HEK293 (cell line): ENCODE measurements around the gene NHSL2.

Experiments
- CTCF ChIA-PET: fragments of 350-600 bp; formaldehyde crosslinking; extraction: SDS; loops from one replicate; lab custom pipeline; 2021; ENCODE audit warnings: antibody characterized with exemption; lab: Yijun Ruan, JAX
- POLR2A ChIA-PET: fragments of 300-600 bp; formaldehyde crosslinking; extraction: SDS; loops from one replicate; lab custom pipeline; 2020; ENCODE audit warnings: antibody characterized with exemption, inconsistent platforms; lab: Yijun Ruan, JAX
- H3K27ac ChIP-seq: fragments of 200-500 bp; sonication (Bioruptor generic); 2 replicates; pipeline ENCODE4 v1.5.1; 2014; ENCODE audit warnings: low read depth, low read length, control low read depth, inconsistent platforms; ENCODE audit errors: extremely low read depth
- H3K36me3 ChIP-seq, 2 experiments: fragments of 200-500 bp in 1 of 2; sonication (Bioruptor generic) in 1 of 2; 1 replicate in 1 of 2; 2 replicates in 1 of 2; pipeline ENCODE4 v1.5.1; 2014 to 2017; ENCODE audit warnings: inconsistent platforms in 2 of 2, low read length in 2 of 2; ENCODE audit not compliant: control insufficient read depth in 2 of 2, insufficient read depth in 1 of 2
- H3K4me1 ChIP-seq: fragments of 200-500 bp; sonication (Bioruptor generic); 2 replicates; pipeline ENCODE4 v1.5.1; 2014; ENCODE audit warnings: mild to moderate bottlenecking, low read length, inconsistent platforms; ENCODE audit not compliant: control insufficient read depth, insufficient read depth
- H3K4me3 ChIP-seq: 2 replicates; pipeline ENCODE4 v1.5.1; 2011; ENCODE audit warnings: low read depth, mild to moderate bottlenecking, control low read depth, low read length, moderate library complexity
- H3K9me3 ChIP-seq: fragments of 200-500 bp; sonication (Bioruptor generic); 2 replicates; pipeline ENCODE4 v1.5.1; 2014; ENCODE audit warnings: low read depth, low read length, inconsistent platforms; ENCODE audit not compliant: control insufficient read depth, insufficient read depth
- GLI2 ChIP-seq: fragments of 450-650 bp; formaldehyde crosslinking; IDR thresholded peaks from 2 replicates; pipeline ENCODE4; 2017; ENCODE audit warnings: missing biosample characterization, missing genetic modification characterization, low read depth, borderline replicate concordance
- KLF1 ChIP-seq: fragments of 450-650 bp; formaldehyde crosslinking; IDR thresholded peaks from 2 replicates; pipeline ENCODE4 v1.5.1; 2016; ENCODE audit warnings: missing biosample characterization, missing genetic modification characterization
- KLF16 ChIP-seq: fragments of 450-650 bp; formaldehyde crosslinking; IDR thresholded peaks from 2 replicates; pipeline ENCODE4 v1.5.1; 2017; ENCODE audit warnings: missing biosample characterization, missing genetic modification characterization
- KLF8 ChIP-seq: fragments of 450-650 bp; formaldehyde crosslinking; IDR thresholded peaks from 2 replicates; pipeline ENCODE4 v1.5.1; 2016; ENCODE audit warnings: missing biosample characterization, missing genetic modification characterization
- PATZ1 ChIP-seq: fragments of 450-650 bp; formaldehyde crosslinking; IDR thresholded peaks from 2 replicates; pipeline ENCODE4 v1.5.1; 2016; ENCODE audit warnings: missing biosample characterization, missing genetic modification characterization
- TCF7L2 ChIP-seq: IDR thresholded peaks from 2 replicates; pipeline ENCODE4 v1.6.1; 2011; ENCODE audit warnings: low read depth, mild to moderate bottlenecking, inconsistent platforms, low read length, moderate library complexity, borderline replicate concordance
- ZFP69B ChIP-seq: fragments of 450-650 bp; formaldehyde crosslinking; IDR thresholded peaks from 2 replicates; pipeline ENCODE4 v1.5.1; 2016; ENCODE audit warnings: missing biosample characterization, missing genetic modification characterization
- ZIC2 ChIP-seq: fragments of 450-650 bp; formaldehyde crosslinking; IDR thresholded peaks from 2 replicates; pipeline ENCODE4 v1.5.1; 2016; ENCODE audit warnings: missing biosample characterization, missing genetic modification characterization
- ZNF10 ChIP-seq: fragments of 450-650 bp; formaldehyde crosslinking; IDR thresholded peaks from 2 replicates; pipeline ENCODE4 v1.5.1; 2017; ENCODE audit warnings: missing biosample characterization, missing genetic modification characterization
- ZNF140 ChIP-seq: fragments of 450-650 bp; formaldehyde crosslinking; IDR thresholded peaks from 2 replicates; pipeline ENCODE4 v1.5.1; 2016; ENCODE audit warnings: missing biosample characterization, missing genetic modification characterization
- ZNF16 ChIP-seq: fragments of 450-650 bp; formaldehyde crosslinking; IDR thresholded peaks from 2 replicates; pipeline ENCODE4 v1.5.1; 2016; ENCODE audit warnings: low read depth, missing biosample characterization, missing genetic modification characterization
- ZNF2 ChIP-seq: fragments of 450-650 bp; formaldehyde crosslinking; IDR thresholded peaks from 2 replicates; pipeline ENCODE4 v1.5.1; 2016; ENCODE audit warnings: missing biosample characterization, missing genetic modification characterization
- ZNF223 ChIP-seq: fragments of 450-650 bp; formaldehyde crosslinking; IDR thresholded peaks from 2 replicates; pipeline ENCODE4 v1.5.1; 2016; ENCODE audit warnings: missing biosample characterization, missing genetic modification characterization
- ZNF324 ChIP-seq: fragments of 450-650 bp; formaldehyde crosslinking; IDR thresholded peaks from 2 replicates; pipeline ENCODE4 v1.5.1; 2016; ENCODE audit warnings: missing biosample characterization, missing genetic modification characterization
- ZNF404 ChIP-seq: fragments of 450-650 bp; formaldehyde crosslinking; IDR thresholded peaks from 2 replicates; pipeline ENCODE4 v1.5.1; 2017; ENCODE audit warnings: missing biosample characterization, missing genetic modification characterization
- ZNF426 ChIP-seq: fragments of 450-650 bp; formaldehyde crosslinking; IDR thresholded peaks from 2 replicates; pipeline ENCODE4 v1.5.1; 2017; ENCODE audit warnings: missing biosample characterization, missing genetic modification characterization, mild to moderate bottlenecking, inconsistent platforms, moderate library complexity
- ZNF510 ChIP-seq: fragments of 450-650 bp; formaldehyde crosslinking; IDR thresholded peaks from 2 replicates; pipeline ENCODE4 v1.5.1; 2018; ENCODE audit warnings: mild to moderate bottlenecking, missing genetic modification characterization, missing biosample characterization; ENCODE audit not compliant: insufficient replicate concordance
- ZNF529 ChIP-seq: fragments of 450-650 bp; formaldehyde crosslinking; IDR thresholded peaks from 2 replicates; pipeline ENCODE4 v1.5.1; 2017; ENCODE audit warnings: missing genetic modification characterization, missing biosample characterization; ENCODE audit not compliant: insufficient replicate concordance
- ZNF558 ChIP-seq: fragments of 450-650 bp; formaldehyde crosslinking; IDR thresholded peaks from 2 replicates; pipeline ENCODE4 v1.5.1; 2016; ENCODE audit warnings: missing biosample characterization, missing genetic modification characterization
- ZNF580 ChIP-seq: fragments of 450-650 bp; formaldehyde crosslinking; IDR thresholded peaks from 2 replicates; pipeline ENCODE4 v1.5.1; 2016; ENCODE audit warnings: missing biosample characterization, missing genetic modification characterization
- ZNF596 ChIP-seq: fragments of 450-650 bp; IDR thresholded peaks from 2 replicates; pipeline ENCODE4 v1.5.0; 2018; ENCODE audit warnings: missing biosample characterization, mild to moderate bottlenecking, missing genetic modification characterization, moderate library complexity
- ZNF610 ChIP-seq: fragments of 450-650 bp; formaldehyde crosslinking; IDR thresholded peaks from 2 replicates; pipeline ENCODE4 v1.5.1; 2016; ENCODE audit warnings: missing biosample characterization, missing genetic modification characterization, borderline replicate concordance
- ZNF654 ChIP-seq: fragments of 450-650 bp; formaldehyde crosslinking; IDR thresholded peaks from 2 replicates; pipeline ENCODE4 v1.5.1; 2016; ENCODE audit warnings: low read depth, missing biosample characterization, missing genetic modification characterization
- ZNF747 ChIP-seq: fragments of 450-650 bp; formaldehyde crosslinking; IDR thresholded peaks from 2 replicates; pipeline ENCODE4 v1.5.1; 2016; ENCODE audit warnings: missing biosample characterization, missing genetic modification characterization
- ZSCAN16 ChIP-seq: fragments of 450-650 bp; formaldehyde crosslinking; IDR thresholded peaks from 2 replicates; pipeline ENCODE4 v1.5.1; 2016; ENCODE audit warnings: missing biosample characterization, missing genetic modification characterization

The NHSL2 gene

GRCh38 chrX:72137846-72138495 is 227.3 kb downstream of the NHSL2 start (continued):
- TF ChIP-seq ZNF426 (tag by site-specific recombination) (no peak), ZNF223 (no peak), ZNF324 (tag by site-specific recombination) (no peak), ZSCAN16 (tag by site-specific recombination) (no peak), ZNF580 (tag by site-specific recombination) (no peak), ZNF529 (tag by site-specific recombination) (no peak), ZNF16 (tag by site-specific recombination) (no peak)
- TF ChIP-seq, all 188 proteins: peak for 0

GRCh38 chrX:72139538-72139937 is 228.9 kb downstream of the NHSL2 start:
- H3K4me1 ChIP-seq, result no peaks in the 10 kb centered on the region
- H3K27ac ChIP-seq, result no peak overlapping the region
- TF ChIP-seq ZNF747 (tag by site-specific recombination), result no peak
- TF ChIP-seq, all 188 proteins: peak for 0
- CTCF ChIA-PET, result no interaction called here
- Histone ChIP-seq H3K4me3 (no peak overlapping the region), H3K36me3 (peaks cover 0 to 9% of the 10 kb centered on the region in 2 experiments; a peak in 1 of 3 replicates), H3K9me3 (no peaks in the 10 kb centered on the region)
- POLR2A ChIA-PET, result no interaction called here

- ChIA-PET POLR2A (interaction anchor here (0.8 to 1.6 kb wide), 2 partner anchors 40 to 86 kb away, joined by 3 to 4 read pairs; partner anchors contain the start of gene PIN4), CTCF (interaction anchor here (0.5 to 1.0 kb wide), 4 partner anchors 11 to 413 kb away, joined by 3 to 4 read pairs (median 3); no protein-coding TSS in a partner anchor)
- TF ChIP-seq ZIC2 (0 out of 2 replicates have a peak, but pooled peaks have one; percentile 24), ZNF558 (tag by site-specific recombination) (no peak), KLF1 (tag by site-specific recombination) (no peak), GLI2 (tag by site-specific recombination) (no peak)
These were observed 230.8 kb downstream of the NHSL2 start for GRCh38 chrX:72141372-72142004.

GRCh38 chrX:72142094-72142793 is 231.6 kb downstream of the NHSL2 start:
- CTCF ChIA-PET, result interaction anchor here (0.5 to 1.7 kb wide), 6 partner anchors 10 to 412 kb away, joined by 3 to 11 read pairs (median 4); no protein-coding TSS in a partner anchor
- TF ChIP-seq ZNF140 (tag by site-specific recombination), result no peak
- TF ChIP-seq KLF1 (tag by site-specific recombination), result no peak
- no peak for TF ChIP-seq ZNF654 (tag by site-specific recombination)
- TF ChIP-seq ZNF529 (tag by site-specific recombination), result no peak
- no peak for TF ChIP-seq ZNF596
- TF ChIP-seq PATZ1 (tag by site-specific recombination), result no peak
- no peak for TF ChIP-seq TCF7L2
- no peak for TF ChIP-seq ZNF2
- TF ChIP-seq ZFP69B, result no peak
- no peak for TF ChIP-seq KLF16 (tag by site-specific recombination)
- TF ChIP-seq ZNF610 (tag by site-specific recombination), result no peak
- no peak for TF ChIP-seq ZNF404 (tag by site-specific recombination)
- no peak for TF ChIP-seq ZNF16 (tag by site-specific recombination)
- no peak for TF ChIP-seq ZNF510
- no peak for TF ChIP-seq ZNF10 (tag by site-specific recombination)
- no peak for TF ChIP-seq ZNF580 (tag by site-specific recombination)
- no peak for TF ChIP-seq KLF8 (tag by site-specific recombination)
- TF ChIP-seq, all 188 proteins: peak for 0
- H3K4me1 ChIP-seq, result no peaks in the 10 kb centered on the region
- POLR2A ChIA-PET, result interaction anchor here (0.8 to 1.6 kb wide), 2 partner anchors 39 to 87 kb away, joined by 3 to 4 read pairs; partner anchors contain the start of gene PIN4
- H3K4me3 ChIP-seq, result no peak overlapping the region
- no peak overlapping the region for H3K27ac ChIP-seq
- peaks cover 0 to 9% of the 10 kb centered on the region in 2 experiments; a peak in 1 of 3 replicates for H3K36me3 ChIP-seq
- no peaks in the 10 kb centered on the region for H3K9me3 ChIP-seq

More at GRCh38 chrX:72141372-72142004, 230.8 kb downstream of the NHSL2 start:
- no peak overlapping the region for H3K4me3 ChIP-seq
- H3K27ac ChIP-seq, result no peak overlapping the region
- no peaks in the 10 kb centered on the region for H3K9me3 ChIP-seq
- peaks cover 0 to 9% of the 10 kb centered on the region in 2 experiments; a peak in 1 of 3 replicates for H3K36me3 ChIP-seq
- H3K4me1 ChIP-seq, result no peaks in the 10 kb centered on the region
